Measurements from ENCODE around the gene SGSM2. TPM values are rescaled to one million over a fixed set of nuclear protein-coding genes. Genes with fewer than 3 reads are reported as not detected.

SGSM2 gene
- total and polyA plus RNA-seq, 9 donors, result 9.3 to 50.6 (median 42.4) TPM

DNA sequence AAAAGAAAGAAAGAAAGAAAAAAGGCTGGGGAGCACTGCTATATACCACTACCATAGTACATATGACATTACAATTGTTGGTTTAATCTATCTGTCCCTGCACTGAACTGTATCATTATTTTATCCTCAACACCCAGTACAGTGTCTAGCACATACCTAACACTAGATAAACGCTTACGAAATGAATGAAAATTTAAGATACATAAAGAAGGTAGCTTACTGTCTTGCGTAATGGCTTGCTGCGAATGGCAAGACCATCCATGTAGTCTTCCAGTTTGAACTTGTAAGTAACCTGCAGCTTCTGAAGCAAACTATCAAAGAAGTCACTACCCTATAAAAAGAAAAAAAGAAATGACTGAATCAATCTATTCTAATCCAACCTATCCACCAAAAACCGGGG is 40.3 kb upstream of the SGSM2 start:
- intact Hi-C loops (cut with DNase I), result no loop called here
- 88 to 93% (median 90%) methylated on average over 5 of the region's 5 CpGs for WGBS, 3 donors
- Histone ChIP-seq H3K27me3 (no peaks in the 10 kb centered on the region), H3K9me3 (no peaks in the 10 kb centered on the region), H3K36me3 (no peaks in the 10 kb centered on the region), H3K4me3 (no peak overlapping the region), H3K4me1 (ENCODE audit: insufficient read depth) (peaks cover 3% of the 10 kb centered on the region), H3K27ac (no peak overlapping the region)
- TF ChIP-seq, protein P1, sequence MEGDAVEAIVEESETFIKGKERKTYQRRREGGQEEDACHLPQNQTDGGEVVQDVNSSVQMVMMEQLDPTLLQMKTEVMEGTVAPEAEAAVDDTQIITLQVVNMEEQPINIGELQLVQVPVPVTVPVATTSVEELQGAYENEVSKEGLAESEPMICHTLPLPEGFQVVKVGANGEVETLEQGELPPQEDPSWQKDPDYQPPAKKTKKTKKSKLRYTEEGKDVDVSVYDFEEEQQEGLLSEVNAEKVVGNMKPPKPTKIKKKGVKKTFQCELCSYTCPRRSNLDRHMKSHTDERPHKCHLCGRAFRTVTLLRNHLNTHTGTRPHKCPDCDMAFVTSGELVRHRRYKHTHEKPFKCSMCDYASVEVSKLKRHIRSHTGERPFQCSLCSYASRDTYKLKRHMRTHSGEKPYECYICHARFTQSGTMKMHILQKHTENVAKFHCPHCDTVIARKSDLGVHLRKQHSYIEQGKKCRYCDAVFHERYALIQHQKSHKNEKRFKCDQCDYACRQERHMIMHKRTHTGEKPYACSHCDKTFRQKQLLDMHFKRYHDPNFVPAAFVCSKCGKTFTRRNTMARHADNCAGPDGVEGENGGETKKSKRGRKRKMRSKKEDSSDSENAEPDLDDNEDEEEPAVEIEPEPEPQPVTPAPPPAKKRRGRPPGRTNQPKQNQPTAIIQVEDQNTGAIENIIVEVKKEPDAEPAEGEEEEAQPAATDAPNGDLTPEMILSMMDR (IDR thresholded peaks at IDR 0.05), result no peak
- TF ChIP-seq POLR2A (IDR thresholded peaks at IDR 0.05) (no peak), EP300 (IDR thresholded peaks at IDR 0.05) (no peak)
- DNase-seq, result no peak

- TF ChIP-seq POLR2A (IDR thresholded peaks at IDR 0.05) (no peak), EP300 (IDR thresholded peaks at IDR 0.05) (no peak)
- TF ChIP-seq, protein P1 (IDR thresholded peaks at IDR 0.05), result no peak
- intact Hi-C loops (cut with DNase I), result no loop called here
- DNase-seq, result no peak
- peaks cover 5% of the 10 kb centered on the region for H3K4me1 ChIP-seq (ENCODE audit: insufficient read depth)
- H3K36me3 ChIP-seq, result no peaks in the 10 kb centered on the region
- no peak overlapping the region for H3K4me3 ChIP-seq
- H3K27me3 ChIP-seq, result no peaks in the 10 kb centered on the region
- 91 to 95% (median 93%) methylated on average over 12 of the region's 12 CpGs for WGBS, 3 donors
- no peaks in the 10 kb centered on the region for H3K9me3 ChIP-seq
- no peak overlapping the region for H3K27ac ChIP-seq
These were observed 38.2 kb upstream of the SGSM2 start for GRCh38 chr17:2299136-2299535.

- intact Hi-C loops (cut with DNase I), result no loop called here
- Histone ChIP-seq H3K27me3 (no peaks in the 10 kb centered on the region), H3K4me3 (no peak overlapping the region), H3K27ac (no peak overlapping the region), H3K4me1 (ENCODE audit: insufficient read depth) (peaks cover 7% of the 10 kb centered on the region), H3K36me3 (no peaks in the 10 kb centered on the region), H3K9me3 (no peaks in the 10 kb centered on the region)
- TF ChIP-seq EP300 (IDR thresholded peaks at IDR 0.05), result no peak
- TF ChIP-seq, protein P1 (IDR thresholded peaks at IDR 0.05), result no peak
- 90 to 92% (median 91%) methylated on average over 22 of the region's 22 CpGs for WGBS, 3 donors
- no peak for DNase-seq
These were observed 37.5 kb upstream of the SGSM2 start for GRCh38 chr17:2299756-2300155.

- no peak for DNase-seq
- Histone ChIP-seq H3K27me3 (no peaks in the 10 kb centered on the region), H3K4me3 (peak overlapping the region; percentile 79), H3K9me3 (no peaks in the 10 kb centered on the region), H3K27ac (peak overlapping the region in 1 of 2 donors; percentile 80), H3K36me3 (no peaks in the 10 kb centered on the region), H3K4me1 (ENCODE audit: insufficient read depth) (peaks cover 7% of the 10 kb centered on the region)
- WGBS, 3 donors, result 0 to 2% (median 1%) methylated on average over 12 of the region's 12 CpGs
- intact Hi-C loops (cut with DNase I), result no loop called here
- TF ChIP-seq, protein P1 (IDR thresholded peaks at IDR 0.05), result no peak
- no peak for TF ChIP-seq EP300 (IDR thresholded peaks at IDR 0.05)
- no peak for TF ChIP-seq POLR2A (IDR thresholded peaks at IDR 0.05)
These were observed 34.5 kb upstream of the SGSM2 start for GRCh38 chr17:2302778-2303203.
